HuH-7.5 (cell line): ENCODE measurements around the gene HIVEP3.

Source experiments
- DNase-seq: peaks from one replicate; pipeline ENCODE4 v3.0.0; 2011; ENCODE audit warnings: low spot score

The HIVEP3 gene

GRCh38 chr1:41495210-41495948 lies 423.3 kb downstream of the HIVEP3 start:
- peak; percentile 39 for DNase-seq

GRCh38 chr1:41494351-41495209 lies 424.1 kb downstream of the HIVEP3 start:
- no peak for DNase-seq

- no peak for DNase-seq
Measured at GRCh38 chr1:41493626-41494350, 424.9 kb downstream of the HIVEP3 start.

GRCh38 chr1:41493117-41493536 lies 425.6 kb downstream of the HIVEP3 start:
- DNase-seq = no peak

- peak; percentile 43 for DNase-seq
Measured at GRCh38 chr1:41492341-41492848, 426.3 kb downstream of the HIVEP3 start.

- DNase-seq = no peak
Measured at GRCh38 chr1:41490911-41491310, 427.8 kb downstream of the HIVEP3 start.

GRCh38 chr1:41489561-41489960 lies 429.2 kb downstream of the HIVEP3 start:
- DNase-seq = no peak

GRCh38 chr1:41488040-41488951 lies 430.4 kb downstream of the HIVEP3 start:
- no peak for DNase-seq

GRCh38 chr1:41487126-41488039 lies 431.3 kb downstream of the HIVEP3 start:
- no peak for DNase-seq

- no peak for DNase-seq
Measured at GRCh38 chr1:41486371-41487125, 432.2 kb downstream of the HIVEP3 start.

GRCh38 chr1:41486053-41486370 lies 432.7 kb downstream of the HIVEP3 start:
- DNase-seq = no peak

GRCh38 chr1:41485605-41486004 lies 433.1 kb downstream of the HIVEP3 start:
- DNase-seq = no peak

GRCh38 chr1:41484402-41485241 lies 434.1 kb downstream of the HIVEP3 start, which contains the start of gene EDN2:
Gene EDN2, minus strand, starts transcription at chr1:41484683. Its CDS starts 82 bp downstream, at chr1:41484601.
- no peak for DNase-seq

- DNase-seq = no peak
Measured at GRCh38 chr1:41483960-41484401, 434.7 kb downstream of the HIVEP3 start.

GRCh38 chr1:41483001-41483850 lies 435.5 kb downstream of the HIVEP3 start:
- DNase-seq = no peak

GRCh38 chr1:41482001-41482765 lies 436.5 kb downstream of the HIVEP3 start:
- DNase-seq = no peak
